ENCODE results near the gene PLEKHG5. TPM values are rescaled to one million over a fixed set of nuclear protein-coding genes. Genes with fewer than 3 reads are reported as not detected.
"Not testable (repeated sequence)": the region's sequence is repeated elsewhere in the genome, so short reads cannot be mapped to it uniquely, and the experiment has no call there.

The PLEKHG5 gene
- total and polyA plus RNA-seq, 2 donors (not counting 1 experiment from before 2014, with no cell fraction given), result 0.13 to 0.20 TPM

GRCh38 chr1:6438047-6438525, 53.4 kb downstream of the PLEKHG5 start:
- no peak for TF ChIP-seq EZH2 (IDR thresholded peaks at IDR 0.05; ENCODE audit: borderline replicate concordance, insufficient read depth, low read depth, low read length, poor library complexity, severe bottlenecking)
- peak; percentile 90 for TF ChIP-seq CTCF (IDR thresholded peaks at IDR 0.05)
- ATAC-seq (ENCODE audit: low read depth) (peak; percentile 77), DNase-seq (peak; percentile 80)
- POLR2A ChIA-PET, result no interaction called here
- Mint-ChIP-seq H3K9me3 (ENCODE audit: insufficient read depth) (no peaks in the 10 kb centered on the region), H3K4me1 (peaks cover 10% of the 10 kb centered on the region), H3K27me3 (peaks cover 32% of the 10 kb centered on the region), H3K4me3 (peak overlapping the region; percentile 56), H3K27ac (no peak overlapping the region)
- peaks cover 3 to 5% of the 10 kb centered on the region in 2 donors for H3K4me1 ChIP-seq (ENCODE audit: control insufficient read depth in 2 of 2, insufficient read depth in 2 of 2, low read length in 2 of 2)
- CTCF ChIA-PET, result interaction anchor here (0.7 to 5.6 kb wide), 19 partner anchors 8 to 632 kb away, joined by 3 to 53 read pairs (median 4); partner anchors contain the start of gene HES2
- H3K4me3 ChIP-seq (ENCODE audit: control extremely low read depth in 1 of 5, extremely low read depth in 1 of 5, insufficient read depth in 1 of 5, low read depth in 2 of 5, low read length in 4 of 5), result no peak overlapping the region
- H3K9ac ChIP-seq (ENCODE audit: low read length), result no peak overlapping the region
- intact Hi-C loops (cut with micrococcal nuclease), result loop anchor here (1.0 kb wide), 1 partner anchor 192 kb away; no protein-coding TSS in a partner anchor
- H3K79me2 ChIP-seq (ENCODE audit: control insufficient read depth, insufficient read depth, low read length), result no peaks in the 10 kb centered on the region
- no peak overlapping the region for H2AFZ ChIP-seq (ENCODE audit: insufficient read depth, low read depth, low read length, poor library complexity, severe bottlenecking)
- no peaks in the 10 kb centered on the region for H4K20me1 ChIP-seq (ENCODE audit: control insufficient read depth, insufficient read depth, low read length, poor library complexity, severe bottlenecking)
- no peak overlapping the region for H3K4me2 ChIP-seq (replicated peaks; ENCODE audit: low read depth, low read length, poor library complexity, severe bottlenecking)
- 17% methylated on average over 5 of the region's 5 CpGs for WGBS (ENCODE audit: insufficient coverage)
- no peak overlapping the region for H3K27ac ChIP-seq (ENCODE audit: low read length in 2 of 2)
- H3K9me3 ChIP-seq (ENCODE audit: control extremely low read depth in 1 of 3, control insufficient read depth in 2 of 3, insufficient read depth in 1 of 3, low read length in 2 of 3), result peaks cover 0 to 2% (median 0%) of the 10 kb centered on the region in 3 donors
- H3K36me3 ChIP-seq (replicated peaks in 1 of 2; ENCODE audit: control extremely low read depth in 1 of 2, control insufficient read depth in 1 of 2, extremely low read depth in 1 of 2, insufficient read depth in 2 of 2, low read length in 1 of 2), result no peaks in the 10 kb centered on the region
- peaks cover 0 to 29% (median 14%) of the 10 kb centered on the region in 4 experiments for H3K27me3 ChIP-seq (replicated peaks in 1 of 4; ENCODE audit: control extremely low read depth in 1 of 4, control insufficient read depth in 3 of 4, insufficient read depth in 4 of 4, low read length in 3 of 4)

- CTCF ChIA-PET, result interaction anchor here (0.7 to 5.6 kb wide), 15 partner anchors 11 to 197 kb away, joined by 3 to 53 read pairs (median 3); partner anchors contain the start of gene HES2
- H3K4me2 ChIP-seq (replicated peaks; ENCODE audit: low read depth, low read length, poor library complexity, severe bottlenecking); H3K36me3 ChIP-seq (replicated peaks in 1 of 2; ENCODE audit: control extremely low read depth in 1 of 2, control insufficient read depth in 1 of 2, extremely low read depth in 1 of 2, insufficient read depth in 2 of 2, low read length in 1 of 2); ATAC-seq (ENCODE audit: low read depth); DNase-seq; H4K20me1 ChIP-seq (ENCODE audit: control insufficient read depth, insufficient read depth, low read length, poor library complexity, severe bottlenecking); H3K4me3 ChIP-seq (ENCODE audit: control extremely low read depth in 1 of 5, extremely low read depth in 1 of 5, insufficient read depth in 1 of 5, low read depth in 2 of 5, low read length in 4 of 5); H3K9ac ChIP-seq (ENCODE audit: low read length); H3K9me3 Mint-ChIP-seq (ENCODE audit: insufficient read depth); POLR2A ChIA-PET; H3K27ac ChIP-seq (ENCODE audit: low read length in 2 of 2); H3K27ac Mint-ChIP-seq; H3K4me1 ChIP-seq (ENCODE audit: control insufficient read depth in 2 of 2, insufficient read depth in 2 of 2, low read length in 2 of 2); H3K79me2 ChIP-seq (ENCODE audit: control insufficient read depth, insufficient read depth, low read length); intact Hi-C loops (cut with micrococcal nuclease); H3K9me3 ChIP-seq (ENCODE audit: control extremely low read depth in 1 of 3, control insufficient read depth in 2 of 3, insufficient read depth in 1 of 3, low read length in 2 of 3); H2AFZ ChIP-seq (ENCODE audit: insufficient read depth, low read depth, low read length, poor library complexity, severe bottlenecking); H3K4me3 Mint-ChIP-seq: not testable (repeated sequence)
- H3K27me3 ChIP-seq (replicated peaks in 1 of 4; ENCODE audit: control extremely low read depth in 1 of 4, control insufficient read depth in 3 of 4, insufficient read depth in 4 of 4, low read length in 3 of 4), result peaks cover 0 to 29% (median 14%) of the 10 kb centered on the region in 4 experiments
- 70% methylated on average over 21 of the region's 22 CpGs for WGBS (ENCODE audit: insufficient coverage)
- Mint-ChIP-seq H3K4me1 (peaks cover 10% of the 10 kb centered on the region), H3K27me3 (peaks cover 32% of the 10 kb centered on the region)
These were observed 54.3 kb downstream of the PLEKHG5 start for GRCh38 chr1:6437012-6437700.

GRCh38 chr1:6436277-6436676, 55.2 kb downstream of the PLEKHG5 start:
- H3K4me3 Mint-ChIP-seq; H3K36me3 ChIP-seq (replicated peaks in 1 of 2; ENCODE audit: control extremely low read depth in 1 of 2, control insufficient read depth in 1 of 2, extremely low read depth in 1 of 2, insufficient read depth in 2 of 2, low read length in 1 of 2); H3K4me3 ChIP-seq (ENCODE audit: control extremely low read depth in 1 of 5, extremely low read depth in 1 of 5, insufficient read depth in 1 of 5, low read depth in 2 of 5, low read length in 4 of 5); H3K9me3 Mint-ChIP-seq (ENCODE audit: insufficient read depth); intact Hi-C loops (cut with micrococcal nuclease); H3K27ac Mint-ChIP-seq; ATAC-seq (ENCODE audit: low read depth); H3K27ac ChIP-seq (ENCODE audit: low read length in 2 of 2); H2AFZ ChIP-seq (ENCODE audit: insufficient read depth, low read depth, low read length, poor library complexity, severe bottlenecking); H3K9ac ChIP-seq (ENCODE audit: low read length); H3K4me1 ChIP-seq (ENCODE audit: control insufficient read depth in 2 of 2, insufficient read depth in 2 of 2, low read length in 2 of 2); POLR2A ChIA-PET; H3K4me2 ChIP-seq (replicated peaks; ENCODE audit: low read depth, low read length, poor library complexity, severe bottlenecking); DNase-seq; H3K79me2 ChIP-seq (ENCODE audit: control insufficient read depth, insufficient read depth, low read length); H4K20me1 ChIP-seq (ENCODE audit: control insufficient read depth, insufficient read depth, low read length, poor library complexity, severe bottlenecking); H3K9me3 ChIP-seq (ENCODE audit: control extremely low read depth in 1 of 3, control insufficient read depth in 2 of 3, insufficient read depth in 1 of 3, low read length in 2 of 3): not testable (repeated sequence)
- H3K27me3 Mint-ChIP-seq, result peaks cover 27% of the 10 kb centered on the region
- CTCF ChIA-PET, result interaction anchor here (0.8 to 5.6 kb wide), 2 partner anchors 13 to 15 kb away, joined by 3 to 53 read pairs; partner anchors contain the start of gene HES2
- WGBS (ENCODE audit: insufficient coverage), result 100% methylated on average over 1 of the region's 3 CpGs
- peaks cover 10% of the 10 kb centered on the region for H3K4me1 Mint-ChIP-seq
- H3K27me3 ChIP-seq (replicated peaks in 1 of 4; ENCODE audit: control extremely low read depth in 1 of 4, control insufficient read depth in 3 of 4, insufficient read depth in 4 of 4, low read length in 3 of 4), result peaks cover 0 to 20% (median 10%) of the 10 kb centered on the region in 4 experiments

Measured in B cell (primary cell).